Pons (tissue), 1 donor: Measurements from ENCODE around the gene RBM26.
"Not testable (repeated sequence)": the region's sequence is repeated elsewhere in the genome, so short reads cannot be mapped to it uniquely, and the experiment has no call there.

Experiments
- DNase-seq: peaks from one replicate; pipeline ENCODE4 v3.0.0-alpha.2; 2016; ENCODE audit warnings: low spot score

The RBM26 gene

GRCh38 chr13:79320433-79320832 lies 85.6 kb downstream of the RBM26 start:
- no peak for DNase-seq

- DNase-seq: no peak
Measured at GRCh38 chr13:79318664-79319063, 87.4 kb downstream of the RBM26 start.

- DNase-seq: no peak
Measured at GRCh38 chr13:79317856-79318255, 88.2 kb downstream of the RBM26 start.

DNA sequence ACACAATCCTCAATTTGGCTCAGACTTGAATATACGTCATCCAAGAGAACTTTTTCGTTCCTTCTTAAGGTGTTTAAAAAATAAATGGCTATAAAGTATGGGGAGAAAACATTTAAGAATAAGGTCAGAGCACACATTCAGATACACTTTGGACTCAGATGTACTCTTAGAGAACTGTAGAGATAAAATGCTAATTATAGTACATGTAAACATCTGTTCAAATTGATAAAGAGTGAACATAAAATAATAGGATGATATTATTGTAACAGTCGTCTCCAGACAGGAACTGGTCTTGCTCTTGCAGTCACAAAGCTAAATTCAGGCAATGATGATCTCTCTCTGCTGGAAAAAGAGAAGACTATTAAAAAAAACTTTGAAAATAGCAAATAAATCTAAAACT lies 91.4 kb downstream of the RBM26 start:
- no peak for DNase-seq

GRCh38 chr13:79312340-79312855 lies 93.7 kb downstream of the RBM26 start:
- DNase-seq: no peak

- DNase-seq: no peak
Measured at GRCh38 chr13:79311386-79311785, 94.7 kb downstream of the RBM26 start.

GRCh38 chr13:79309690-79310089 lies 96.4 kb downstream of the RBM26 start:
- no peak for DNase-seq

GRCh38 chr13:79307866-79308298 lies 98.2 kb downstream of the RBM26 start:
- DNase-seq: no peak

GRCh38 chr13:79307433-79307861 lies 98.6 kb downstream of the RBM26 start:
- DNase-seq: no peak

DNA sequence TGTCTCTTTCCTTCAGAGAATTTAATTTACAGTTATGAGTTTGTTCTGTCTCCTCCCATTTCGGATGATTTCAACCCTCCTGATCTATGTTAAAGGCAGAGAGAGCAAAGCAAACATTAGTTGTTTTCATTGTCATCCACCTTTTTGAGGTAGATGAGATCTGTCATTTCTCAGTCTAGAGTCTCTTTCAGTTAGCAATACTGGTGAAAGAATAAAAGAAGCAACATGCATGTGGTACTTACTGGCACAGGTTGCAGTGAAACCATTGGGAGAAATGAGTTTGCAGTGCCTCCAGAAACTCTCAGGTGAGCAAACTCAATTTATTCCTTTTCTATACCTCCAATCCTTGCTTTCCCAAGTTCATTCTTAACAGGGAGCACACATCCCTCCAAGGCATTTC lies 99.4 kb downstream of the RBM26 start:
- DNase-seq: no peak

DNA sequence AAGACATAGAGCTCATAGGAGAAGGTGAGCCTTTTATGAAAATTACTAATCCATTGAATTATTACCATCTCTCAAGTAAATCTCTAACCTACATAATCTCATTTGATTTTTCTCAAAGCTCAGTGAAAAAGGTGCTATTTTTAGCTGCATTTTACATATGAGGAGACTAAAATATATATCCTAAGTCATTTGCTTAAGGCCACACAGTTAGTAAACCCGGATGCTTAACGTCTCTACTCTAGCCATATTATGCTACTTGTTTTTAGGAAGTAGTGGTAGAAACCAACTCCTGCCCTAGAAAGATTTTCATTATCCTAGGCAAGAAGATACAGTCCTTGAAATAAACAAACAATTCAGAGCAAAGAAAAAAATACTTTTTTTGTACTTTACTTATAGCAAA lies 108.9 kb downstream of the RBM26 start:
- no peak for DNase-seq

GRCh38 chr13:79295906-79296706 lies 109.9 kb downstream of the RBM26 start:
- no peak for DNase-seq

- DNase-seq: no peak
Measured at GRCh38 chr13:79290595-79291244, 115.3 kb downstream of the RBM26 start.

DNA sequence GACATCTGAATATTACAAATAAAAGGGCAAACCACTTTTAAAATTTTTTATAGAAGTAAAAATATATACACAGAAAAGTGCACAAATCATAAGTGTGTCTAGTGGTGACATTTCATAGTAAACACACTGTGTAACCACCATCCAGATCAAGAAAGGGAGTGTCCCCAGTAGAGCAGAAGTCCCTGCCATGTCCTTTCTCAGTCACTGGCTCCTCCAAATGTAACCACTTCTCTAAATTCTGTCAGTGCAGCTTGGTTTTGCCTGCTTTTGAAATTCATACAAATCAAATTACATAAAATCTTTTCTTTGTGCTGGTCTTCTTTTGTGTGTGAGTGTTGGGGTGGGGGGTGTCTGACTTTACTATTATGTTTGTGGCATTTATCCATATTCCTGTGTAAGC lies 116.5 kb downstream of the RBM26 start:
- DNase-seq: no peak

- DNase-seq: no peak
Measured at GRCh38 chr13:79287939-79288795, 117.9 kb downstream of the RBM26 start.

DNA sequence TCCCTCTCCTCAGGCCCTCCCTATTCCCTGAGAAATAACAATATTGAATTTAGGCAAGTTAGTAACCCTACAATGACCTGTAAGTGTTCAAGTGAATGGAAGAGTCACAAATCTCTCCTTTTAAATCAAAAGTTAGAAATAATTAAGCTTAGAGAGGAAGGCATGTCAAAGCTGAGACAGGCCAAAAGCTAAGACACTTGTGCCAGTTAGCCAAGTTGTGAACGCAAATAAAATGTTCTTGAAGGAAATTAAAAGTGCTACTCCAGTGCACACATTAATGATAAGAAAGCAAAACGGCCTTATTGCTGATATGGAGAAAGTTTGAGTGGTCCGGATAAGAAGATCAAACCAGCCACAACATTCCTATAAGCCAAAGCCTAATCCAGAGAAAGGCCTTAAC lies 120.9 kb downstream of the RBM26 start:
- DNase-seq: no peak

GRCh38 chr13:79283742-79284141 lies 122.3 kb downstream of the RBM26 start:
- DNase-seq: no peak

DNA sequence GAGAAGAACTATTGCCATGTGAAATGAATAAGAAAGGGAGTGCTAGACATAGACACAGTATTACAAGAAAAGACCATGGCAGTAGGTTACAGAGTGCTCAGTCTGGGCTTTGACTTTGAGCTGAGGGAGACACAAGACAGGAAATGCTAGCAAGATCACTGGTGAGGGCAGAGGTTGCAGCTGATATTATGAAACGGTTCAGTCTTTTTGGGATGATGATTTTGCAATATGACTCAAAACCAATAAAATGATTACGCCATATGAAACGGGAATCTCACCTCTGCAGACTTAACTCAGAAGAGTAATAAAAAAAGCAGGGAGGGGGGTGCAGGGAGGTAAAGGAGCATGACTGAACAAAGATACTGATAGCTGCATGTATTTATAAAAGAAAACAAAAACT lies 123.1 kb downstream of the RBM26 start:
- no peak for DNase-seq

- DNase-seq: no peak
Measured at GRCh38 chr13:79282508-79282907, 123.5 kb downstream of the RBM26 start.

DNA sequence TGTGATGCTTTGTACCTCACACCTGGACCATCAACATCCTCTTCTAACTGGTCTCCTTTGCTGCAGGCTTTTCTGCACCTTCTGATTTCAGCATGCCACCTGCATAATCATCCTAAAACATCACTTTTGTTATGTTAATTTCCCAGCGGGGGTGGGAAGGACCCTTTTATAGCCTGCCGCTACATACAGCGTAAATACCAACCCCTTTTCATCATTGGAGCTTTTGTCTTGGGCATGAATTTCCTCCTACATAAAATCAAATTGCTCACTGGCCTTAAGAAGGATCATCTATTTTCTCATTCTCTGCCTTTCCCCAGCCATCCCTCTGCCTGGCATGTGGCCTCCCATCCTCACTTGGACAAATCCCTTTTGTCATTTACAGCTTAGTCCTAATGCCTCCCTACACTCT lies 124.7 kb downstream of the RBM26 start:
- no peak for DNase-seq

DNA sequence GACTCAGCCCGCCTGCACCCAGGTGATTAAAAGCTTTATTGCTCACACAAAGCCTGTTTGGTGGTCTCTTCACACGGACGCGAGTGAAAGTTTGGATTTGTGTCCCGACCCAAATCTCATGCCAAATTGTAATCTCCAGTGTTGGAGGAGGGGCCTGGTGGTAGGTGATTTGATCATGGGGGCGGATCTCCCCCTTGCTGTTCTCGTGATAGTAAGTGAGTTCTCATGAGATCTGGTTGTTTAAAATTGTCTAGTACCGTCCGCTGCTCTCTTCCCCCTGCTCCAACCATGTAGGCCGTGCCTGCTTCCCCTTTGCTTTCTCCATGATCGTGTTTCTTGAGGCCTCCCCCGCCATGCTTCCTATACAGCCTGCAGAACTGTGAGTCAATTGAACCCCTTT lies 126.3 kb downstream of the RBM26 start:
- DNase-seq: not testable (repeated sequence)

GRCh38 chr13:79273045-79273444 lies 133.0 kb downstream of the RBM26 start:
- no peak for DNase-seq
